ENCODE results near the gene TMEM43. TPM values are rescaled to one million over a fixed set of nuclear protein-coding genes. Genes with fewer than 3 reads are reported as not detected.

TMEM43 gene
- total RNA-seq, 6 experiments from 2014 or later: 73.3 to 90.8 (median 80.7) TPM

- no peak for DNase-seq
- H3K4me3 Mint-ChIP-seq: no peak overlapping the region
- peaks cover 14% of the 10 kb centered on the region for H3K27me3 Mint-ChIP-seq (ENCODE audit: insufficient read depth)
- no peaks in the 10 kb centered on the region for H3K9me3 Mint-ChIP-seq
- H3K27ac Mint-ChIP-seq: peak overlapping the region; percentile 16; the same call in 1 of the 2 replicates
- TF ChIP-seq, protein P1, sequence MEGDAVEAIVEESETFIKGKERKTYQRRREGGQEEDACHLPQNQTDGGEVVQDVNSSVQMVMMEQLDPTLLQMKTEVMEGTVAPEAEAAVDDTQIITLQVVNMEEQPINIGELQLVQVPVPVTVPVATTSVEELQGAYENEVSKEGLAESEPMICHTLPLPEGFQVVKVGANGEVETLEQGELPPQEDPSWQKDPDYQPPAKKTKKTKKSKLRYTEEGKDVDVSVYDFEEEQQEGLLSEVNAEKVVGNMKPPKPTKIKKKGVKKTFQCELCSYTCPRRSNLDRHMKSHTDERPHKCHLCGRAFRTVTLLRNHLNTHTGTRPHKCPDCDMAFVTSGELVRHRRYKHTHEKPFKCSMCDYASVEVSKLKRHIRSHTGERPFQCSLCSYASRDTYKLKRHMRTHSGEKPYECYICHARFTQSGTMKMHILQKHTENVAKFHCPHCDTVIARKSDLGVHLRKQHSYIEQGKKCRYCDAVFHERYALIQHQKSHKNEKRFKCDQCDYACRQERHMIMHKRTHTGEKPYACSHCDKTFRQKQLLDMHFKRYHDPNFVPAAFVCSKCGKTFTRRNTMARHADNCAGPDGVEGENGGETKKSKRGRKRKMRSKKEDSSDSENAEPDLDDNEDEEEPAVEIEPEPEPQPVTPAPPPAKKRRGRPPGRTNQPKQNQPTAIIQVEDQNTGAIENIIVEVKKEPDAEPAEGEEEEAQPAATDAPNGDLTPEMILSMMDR (IDR thresholded peaks at IDR 0.05): no peak
- peaks cover 54% of the 10 kb centered on the region for H3K4me1 Mint-ChIP-seq (ENCODE audit: low read depth)
- peaks cover 51% of the 10 kb centered on the region for H3K36me3 Mint-ChIP-seq (ENCODE audit: low read depth)
Observed at GRCh38 chr3:14137004-14137403, 12.2 kb downstream of the TMEM43 start.

DNA sequence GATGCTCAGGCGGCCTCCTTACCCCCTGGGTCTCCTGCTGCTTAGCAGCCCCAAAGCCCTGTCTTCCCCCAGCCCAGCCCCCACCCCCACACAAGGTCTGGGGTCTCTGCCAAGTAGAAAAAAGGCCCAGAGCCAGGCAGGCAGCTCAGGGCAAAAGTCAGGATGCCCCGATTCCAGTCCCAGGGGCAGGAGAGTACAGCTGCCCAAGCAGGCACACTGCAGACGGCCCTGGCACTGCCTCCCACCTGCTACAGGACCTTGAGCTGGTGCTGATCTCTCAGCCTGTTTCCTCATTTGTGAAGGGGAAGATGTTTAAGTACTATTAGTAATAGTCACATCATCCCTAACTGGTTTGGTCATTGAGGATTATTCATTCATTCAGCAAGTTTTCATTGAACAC is 12.6 kb downstream of the TMEM43 start:
- Mint-ChIP-seq H3K27me3 (ENCODE audit: insufficient read depth) (peaks cover 14% of the 10 kb centered on the region), H3K4me1 (ENCODE audit: low read depth) (peaks cover 57% of the 10 kb centered on the region), H3K36me3 (ENCODE audit: low read depth) (peaks cover 54% of the 10 kb centered on the region), H3K9me3 (no peaks in the 10 kb centered on the region), H3K4me3 (no peak overlapping the region), H3K27ac (no peak overlapping the region)
- TF ChIP-seq, protein P1 (IDR thresholded peaks at IDR 0.05): no peak
- no peak for DNase-seq

DNA sequence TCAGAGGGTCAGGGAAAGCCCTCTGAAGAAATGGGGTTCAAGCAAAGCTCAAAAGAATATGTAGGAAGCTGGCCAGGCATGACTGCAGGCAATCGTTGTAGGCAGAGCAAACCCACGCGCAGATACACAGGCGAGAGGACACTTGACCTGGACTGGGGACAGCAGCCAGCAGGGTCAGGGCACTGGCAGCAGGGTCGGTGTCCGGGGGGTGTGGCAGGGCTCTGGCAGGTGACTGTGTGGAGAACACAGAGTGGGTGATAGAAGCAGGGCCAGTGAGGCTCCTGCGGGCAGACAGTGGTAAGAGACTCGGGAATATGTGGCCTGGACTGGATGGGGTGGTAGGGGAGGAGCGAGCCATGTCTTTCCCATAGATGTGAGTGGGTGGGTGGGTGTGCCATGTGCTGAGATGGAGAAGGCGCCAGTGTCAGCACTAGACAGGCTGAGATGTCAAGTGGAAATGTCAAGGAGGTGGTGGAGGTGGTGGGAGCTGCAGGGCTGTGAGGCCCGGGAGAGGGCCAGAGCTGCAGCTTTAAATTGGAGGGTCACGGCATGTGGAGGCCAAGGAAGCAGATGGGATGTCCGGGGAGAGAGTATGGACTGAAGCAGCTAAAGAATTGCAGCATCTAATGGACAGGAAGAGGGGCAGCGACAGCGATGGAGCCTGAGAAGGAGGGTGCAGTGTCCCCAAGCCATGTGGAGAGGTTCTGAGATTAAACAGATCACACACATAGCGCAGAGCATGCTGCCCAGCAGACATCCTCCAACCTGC is 13.4 kb downstream of the TMEM43 start:
- H3K27me3 Mint-ChIP-seq (ENCODE audit: insufficient read depth): peaks cover 11% of the 10 kb centered on the region

DNA sequence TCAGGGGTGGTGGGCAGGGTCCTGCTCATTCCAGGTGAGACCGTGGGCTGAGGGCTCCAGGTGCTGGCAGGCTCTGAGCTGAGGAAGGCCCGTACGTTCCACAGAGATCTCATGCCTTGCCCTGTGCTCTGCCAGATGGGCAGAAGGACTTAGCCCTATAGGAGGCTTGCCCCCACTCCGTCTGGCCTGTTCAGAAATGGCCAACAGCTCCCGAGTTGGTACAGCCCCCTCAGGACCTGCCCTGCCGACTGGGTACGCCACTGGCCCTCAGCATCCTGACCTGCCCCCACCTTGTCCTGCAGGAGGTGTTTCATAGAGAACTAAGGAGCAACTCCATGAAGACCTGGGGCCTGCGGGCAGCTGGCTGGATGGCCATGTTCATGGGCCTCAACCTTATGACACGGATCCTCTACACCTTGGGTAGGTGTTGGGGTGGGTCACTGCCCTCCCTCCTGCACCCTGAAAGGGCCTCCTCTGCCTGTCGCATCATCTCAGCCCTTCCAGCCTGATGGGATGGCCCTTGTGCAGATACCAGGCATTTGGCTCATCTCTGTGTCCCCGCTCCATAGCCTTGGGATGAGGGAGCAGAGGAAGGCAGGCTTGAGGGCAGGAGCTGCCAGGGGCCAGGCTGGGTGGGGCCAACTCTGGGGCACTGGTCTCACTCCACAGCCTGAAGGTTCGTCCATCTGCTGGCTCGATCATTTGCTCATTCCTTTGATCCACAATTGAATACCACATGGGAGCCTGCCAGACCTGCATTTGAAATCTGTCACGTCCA is 14.2 kb downstream of the TMEM43 start:
- H3K4me3 Mint-ChIP-seq: no peak overlapping the region
- peaks cover 42% of the 10 kb centered on the region for H3K36me3 Mint-ChIP-seq (ENCODE audit: low read depth)
- DNase-seq: no peak
- H3K9me3 Mint-ChIP-seq: no peaks in the 10 kb centered on the region
- TF ChIP-seq, protein P1 (IDR thresholded peaks at IDR 0.05): no peak
- H3K4me1 Mint-ChIP-seq (ENCODE audit: low read depth): peaks cover 57% of the 10 kb centered on the region
- H3K27me3 Mint-ChIP-seq (ENCODE audit: insufficient read depth): peaks cover 7% of the 10 kb centered on the region
- H3K27ac Mint-ChIP-seq: peak overlapping the region; percentile 58

More for the DNA sequence above, 13.4 kb downstream of the TMEM43 start:
- Mint-ChIP-seq H3K27ac (peak overlapping the region; percentile 52; the same call in 1 of the 2 replicates), H3K4me3 (no peak overlapping the region), H3K36me3 (ENCODE audit: low read depth) (peaks cover 47% of the 10 kb centered on the region), H3K4me1 (ENCODE audit: low read depth) (peaks cover 57% of the 10 kb centered on the region), H3K9me3 (no peaks in the 10 kb centered on the region)
- TF ChIP-seq, protein P1 (IDR thresholded peaks at IDR 0.05): no peak
- no peak for DNase-seq

DNA sequence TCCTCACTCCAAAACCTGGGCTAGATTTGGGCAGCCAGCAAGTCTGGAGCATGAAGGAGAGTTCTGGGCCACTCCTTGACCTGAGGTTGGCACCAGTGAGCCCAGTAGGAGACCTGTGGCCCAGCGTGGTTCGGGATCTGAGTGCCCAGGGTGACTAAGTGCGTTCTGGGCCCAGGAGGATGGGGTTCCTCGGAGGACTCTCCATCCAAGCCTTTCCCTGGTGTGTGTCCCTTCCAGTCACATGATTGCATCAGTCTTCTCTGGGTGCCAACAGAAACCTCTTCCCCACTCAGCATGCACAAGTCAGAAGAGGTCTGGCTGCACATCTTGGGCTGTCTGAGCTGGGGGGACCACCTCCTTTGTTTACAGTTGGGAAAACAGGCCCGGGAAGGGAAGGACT is 14.9 kb downstream of the TMEM43 start:
- Mint-ChIP-seq H3K27me3 (ENCODE audit: insufficient read depth) (peaks cover 3% of the 10 kb centered on the region), H3K27ac (peak overlapping the region; percentile 58), H3K36me3 (ENCODE audit: low read depth) (peaks cover 38% of the 10 kb centered on the region), H3K4me3 (no peak overlapping the region), H3K4me1 (ENCODE audit: low read depth) (peaks cover 62% of the 10 kb centered on the region), H3K9me3 (no peaks in the 10 kb centered on the region)
- DNase-seq: no peak
- TF ChIP-seq, protein P1 (IDR thresholded peaks at IDR 0.05): no peak
